Measurements from ENCODE around the gene PRKG2. TPM values are rescaled to one million over a fixed set of nuclear protein-coding genes. Genes with fewer than 3 reads are reported as not detected.

PRKG2 gene
- total and polyA plus RNA-seq, 2 experiments from 2014 or later: 6.7 to 17.4 TPM

GRCh38 chr4:81060587-81061343 is 154.3 kb downstream of the PRKG2 start:
- H3K36me3 ChIP-seq (replicated peaks; ENCODE audit: insufficient read depth, low read depth): no peaks in the 10 kb centered on the region
- no peaks in the 10 kb centered on the region for H4K20me1 ChIP-seq (ENCODE audit: insufficient read depth, poor library complexity, severe bottlenecking)
- TF ChIP-seq EZH2phosphoT487 (IDR thresholded peaks at IDR 0.05; ENCODE audit: low read depth, severe bottlenecking, unreplicated experiment) (no peak), EZH2 (IDR thresholded peaks at IDR 0.05; ENCODE audit: borderline replicate concordance) (no peak)
- TF ChIP-seq, protein P1, sequence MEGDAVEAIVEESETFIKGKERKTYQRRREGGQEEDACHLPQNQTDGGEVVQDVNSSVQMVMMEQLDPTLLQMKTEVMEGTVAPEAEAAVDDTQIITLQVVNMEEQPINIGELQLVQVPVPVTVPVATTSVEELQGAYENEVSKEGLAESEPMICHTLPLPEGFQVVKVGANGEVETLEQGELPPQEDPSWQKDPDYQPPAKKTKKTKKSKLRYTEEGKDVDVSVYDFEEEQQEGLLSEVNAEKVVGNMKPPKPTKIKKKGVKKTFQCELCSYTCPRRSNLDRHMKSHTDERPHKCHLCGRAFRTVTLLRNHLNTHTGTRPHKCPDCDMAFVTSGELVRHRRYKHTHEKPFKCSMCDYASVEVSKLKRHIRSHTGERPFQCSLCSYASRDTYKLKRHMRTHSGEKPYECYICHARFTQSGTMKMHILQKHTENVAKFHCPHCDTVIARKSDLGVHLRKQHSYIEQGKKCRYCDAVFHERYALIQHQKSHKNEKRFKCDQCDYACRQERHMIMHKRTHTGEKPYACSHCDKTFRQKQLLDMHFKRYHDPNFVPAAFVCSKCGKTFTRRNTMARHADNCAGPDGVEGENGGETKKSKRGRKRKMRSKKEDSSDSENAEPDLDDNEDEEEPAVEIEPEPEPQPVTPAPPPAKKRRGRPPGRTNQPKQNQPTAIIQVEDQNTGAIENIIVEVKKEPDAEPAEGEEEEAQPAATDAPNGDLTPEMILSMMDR (IDR thresholded peaks at IDR 0.05; ENCODE audit: poor library complexity): no peak
- no peak overlapping the region for H3K27ac ChIP-seq
- no peak for DNase-seq (ENCODE audit: low spot score)
- no peak overlapping the region for H3K4me3 ChIP-seq
- H3K79me2 ChIP-seq: no peaks in the 10 kb centered on the region
- 84% methylated on average over 6 of the region's 6 CpGs for WGBS (ENCODE audit: low lambda C conversion rate, missing lambda C conversion rate)
- H2AFZ ChIP-seq: no peak overlapping the region
- H3K4me1 ChIP-seq (ENCODE audit: insufficient read depth): peaks cover 9% of the 10 kb centered on the region
- peaks cover 3% of the 10 kb centered on the region for H3K27me3 ChIP-seq
- no peaks in the 10 kb centered on the region for H3K9me3 ChIP-seq (ENCODE audit: low read depth)
- H3K4me2 ChIP-seq: no peak overlapping the region
- no peaks in the 10 kb centered on the region for H3K9me2 ChIP-seq (replicated peaks; ENCODE audit: insufficient read depth)

DNA sequence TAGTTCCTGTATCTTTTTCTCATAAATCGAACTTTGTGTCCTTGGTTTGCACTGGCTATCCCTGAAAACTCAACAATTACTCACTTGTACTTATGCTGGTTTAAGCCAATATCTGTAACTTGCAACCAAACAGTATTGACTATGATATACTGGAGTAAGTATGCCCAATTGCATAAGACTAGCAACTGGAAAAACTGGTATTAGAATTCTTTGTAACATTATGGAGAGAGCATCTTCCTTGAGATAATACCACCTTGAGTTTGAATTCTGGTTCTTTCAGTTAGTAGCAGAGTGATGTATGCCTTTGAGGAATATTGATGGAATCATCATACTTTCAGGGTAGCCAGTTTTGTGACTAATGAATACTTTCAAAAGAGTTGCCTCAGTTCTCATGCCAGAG is 156.4 kb downstream of the PRKG2 start:
- peaks cover 9% of the 10 kb centered on the region for H3K4me1 ChIP-seq (ENCODE audit: insufficient read depth)
- TF ChIP-seq EZH2 (IDR thresholded peaks at IDR 0.05; ENCODE audit: borderline replicate concordance) (no peak), EZH2phosphoT487 (IDR thresholded peaks at IDR 0.05; ENCODE audit: low read depth, severe bottlenecking, unreplicated experiment) (no peak)
- TF ChIP-seq, protein P1 (IDR thresholded peaks at IDR 0.05; ENCODE audit: poor library complexity): no peak
- H3K27ac ChIP-seq: no peak overlapping the region
- H3K79me2 ChIP-seq: no peaks in the 10 kb centered on the region
- no peaks in the 10 kb centered on the region for H3K36me3 ChIP-seq (replicated peaks; ENCODE audit: insufficient read depth, low read depth)
- no peak for DNase-seq (ENCODE audit: low spot score)
- H3K27me3 ChIP-seq: peaks cover 9% of the 10 kb centered on the region
- no peak overlapping the region for H2AFZ ChIP-seq
- H3K4me2 ChIP-seq: no peak overlapping the region
- WGBS (ENCODE audit: low lambda C conversion rate, missing lambda C conversion rate): 63% methylated on average over 1 of the region's 1 CpG
- H4K20me1 ChIP-seq (ENCODE audit: insufficient read depth, poor library complexity, severe bottlenecking): no peaks in the 10 kb centered on the region
- no peaks in the 10 kb centered on the region for H3K9me2 ChIP-seq (replicated peaks; ENCODE audit: insufficient read depth)
- H3K4me3 ChIP-seq: no peak overlapping the region
- H3K9me3 ChIP-seq (ENCODE audit: low read depth): no peaks in the 10 kb centered on the region

GRCh38 chr4:81052119-81053068 is 162.6 kb downstream of the PRKG2 start:
- Histone ChIP-seq H3K27ac (no peak overlapping the region), H3K4me2 (no peak overlapping the region), H3K9me3 (ENCODE audit: low read depth) (no peaks in the 10 kb centered on the region), H3K9me2 (replicated peaks; ENCODE audit: insufficient read depth) (no peaks in the 10 kb centered on the region), H3K4me1 (ENCODE audit: insufficient read depth) (no peaks in the 10 kb centered on the region), H3K27me3 (peaks cover 9% of the 10 kb centered on the region), H3K4me3 (no peak overlapping the region), H4K20me1 (ENCODE audit: insufficient read depth, poor library complexity, severe bottlenecking) (no peaks in the 10 kb centered on the region), H3K79me2 (no peaks in the 10 kb centered on the region), H3K36me3 (replicated peaks; ENCODE audit: insufficient read depth, low read depth) (no peaks in the 10 kb centered on the region), H2AFZ (no peak overlapping the region)
- peak; percentile 75 for DNase-seq (ENCODE audit: low spot score)
- TF ChIP-seq EZH2 (IDR thresholded peaks at IDR 0.05; ENCODE audit: borderline replicate concordance) (no peak), EZH2phosphoT487 (IDR thresholded peaks at IDR 0.05; ENCODE audit: low read depth, severe bottlenecking, unreplicated experiment) (no peak)
- TF ChIP-seq, protein P1 (IDR thresholded peaks at IDR 0.05; ENCODE audit: poor library complexity): peak; percentile 75
- WGBS (ENCODE audit: low lambda C conversion rate, missing lambda C conversion rate): 61% methylated on average over 7 of the region's 7 CpGs
